Adipocyte (in vitro differentiated cells): Measurements from ENCODE around the gene PRSS1.
"Not testable (repeated sequence)": the region's sequence is repeated elsewhere in the genome, so short reads cannot be mapped to it uniquely, and the experiment has no call there.

ENCODE experiments used
- DNase-seq: peaks from one replicate; pipeline ENCODE4 v3.0.0-alpha.2; 2015; ENCODE audit warnings: low read depth
- H3K27me3 ChIP-seq: replicated peaks from 2 replicates; pipeline ENCODE4 v1.7.0; 2013; ENCODE audit warnings: mild to moderate bottlenecking, low read length, moderate library complexity; ENCODE audit not compliant: control insufficient read depth, insufficient read depth
- H3K36me3 ChIP-seq: 2 replicates; pipeline ENCODE4 v1.7.0; 2013; ENCODE audit warnings: low read length, mild to moderate bottlenecking, moderate library complexity; ENCODE audit not compliant: control insufficient read depth, insufficient read depth, severe bottlenecking
- H3K4me1 ChIP-seq: 2 replicates; pipeline ENCODE4 v1.7.0; 2013; ENCODE audit warnings: mild to moderate bottlenecking, low read length, moderate library complexity; ENCODE audit not compliant: control insufficient read depth, insufficient read depth
- H3K4me3 ChIP-seq: 2 replicates; pipeline ENCODE4 v1.7.0; 2013; ENCODE audit warnings: mild to moderate bottlenecking, low read length, moderate library complexity
- H3K9ac ChIP-seq: 2 replicates; pipeline ENCODE4 v1.7.0; 2013; ENCODE audit warnings: mild to moderate bottlenecking, low read length, moderate library complexity
- H3K9me3 ChIP-seq: 2 replicates; pipeline ENCODE4 v1.7.0; 2013; ENCODE audit warnings: mild to moderate bottlenecking, low read length, moderate library complexity; ENCODE audit not compliant: control insufficient read depth

The PRSS1 gene

DNA sequence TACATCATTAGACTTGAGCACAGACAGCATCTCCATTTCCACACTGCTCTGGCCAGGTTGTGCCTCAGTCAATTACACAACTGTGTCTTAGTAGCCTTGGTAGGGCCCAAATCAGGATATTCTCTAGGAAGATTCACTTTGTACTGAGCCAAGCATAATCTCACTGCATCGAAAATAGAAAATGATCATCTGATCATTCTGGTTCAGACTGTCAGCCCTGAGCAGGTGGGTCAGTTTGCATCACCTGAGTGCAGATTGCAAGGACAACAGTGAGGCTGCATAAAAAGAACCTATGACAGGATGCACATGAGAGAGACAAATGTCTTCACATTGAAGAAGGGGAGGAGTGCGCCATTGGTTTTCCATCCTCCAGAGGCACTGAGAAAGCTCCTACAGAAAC is 862 bp upstream of the PRSS1 start:
- not testable (repeated sequence) for H3K4me1 ChIP-seq, H3K4me3 ChIP-seq, H3K36me3 ChIP-seq, H3K9ac ChIP-seq, H3K9me3 ChIP-seq, DNase-seq
- H3K27me3 ChIP-seq, result peaks cover 23% of the 10 kb centered on the region

DNA sequence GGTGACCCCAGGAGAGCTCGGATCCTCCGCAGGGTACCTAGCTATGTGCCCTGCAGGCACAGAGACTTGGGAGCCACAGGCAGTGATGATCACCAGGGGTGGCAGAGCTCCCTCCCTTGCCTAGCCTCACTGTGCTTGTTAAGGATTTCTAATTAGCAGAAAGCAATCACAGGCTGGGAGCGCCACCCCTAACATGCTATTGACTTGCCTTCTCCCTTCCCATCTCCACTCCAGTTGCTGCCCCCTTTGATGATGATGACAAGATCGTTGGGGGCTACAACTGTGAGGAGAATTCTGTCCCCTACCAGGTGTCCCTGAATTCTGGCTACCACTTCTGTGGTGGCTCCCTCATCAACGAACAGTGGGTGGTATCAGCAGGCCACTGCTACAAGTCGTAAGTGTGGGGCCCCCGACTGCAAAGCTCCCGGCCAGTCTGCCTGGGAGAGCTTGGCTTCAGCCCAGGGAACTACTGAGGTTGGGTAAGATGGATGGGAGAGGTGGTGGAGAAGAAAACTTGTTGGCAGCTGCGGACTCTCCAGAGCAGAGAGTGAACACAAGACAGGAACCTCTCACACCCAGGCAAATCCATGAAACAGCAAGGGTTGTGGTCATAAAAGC is 1.2 kb downstream of the PRSS1 start:
- Histone ChIP-seq H3K27me3 (peaks cover 23% of the 10 kb centered on the region), H3K4me1 (no peaks in the 10 kb centered on the region), H3K4me3 (no peak overlapping the region), H3K9me3 (no peaks in the 10 kb centered on the region), H3K9ac (no peak overlapping the region), H3K36me3 (no peaks in the 10 kb centered on the region)
- DNase-seq, result no peak

- not testable (repeated sequence) for DNase-seq, H3K36me3 ChIP-seq, H3K4me3 ChIP-seq, H3K9ac ChIP-seq, H3K9me3 ChIP-seq, H3K4me1 ChIP-seq
- H3K27me3 ChIP-seq, result peaks cover 17% of the 10 kb centered on the region
Observed at GRCh38 chr7:142751526-142752175, 2.4 kb downstream of the PRSS1 start.

DNA sequence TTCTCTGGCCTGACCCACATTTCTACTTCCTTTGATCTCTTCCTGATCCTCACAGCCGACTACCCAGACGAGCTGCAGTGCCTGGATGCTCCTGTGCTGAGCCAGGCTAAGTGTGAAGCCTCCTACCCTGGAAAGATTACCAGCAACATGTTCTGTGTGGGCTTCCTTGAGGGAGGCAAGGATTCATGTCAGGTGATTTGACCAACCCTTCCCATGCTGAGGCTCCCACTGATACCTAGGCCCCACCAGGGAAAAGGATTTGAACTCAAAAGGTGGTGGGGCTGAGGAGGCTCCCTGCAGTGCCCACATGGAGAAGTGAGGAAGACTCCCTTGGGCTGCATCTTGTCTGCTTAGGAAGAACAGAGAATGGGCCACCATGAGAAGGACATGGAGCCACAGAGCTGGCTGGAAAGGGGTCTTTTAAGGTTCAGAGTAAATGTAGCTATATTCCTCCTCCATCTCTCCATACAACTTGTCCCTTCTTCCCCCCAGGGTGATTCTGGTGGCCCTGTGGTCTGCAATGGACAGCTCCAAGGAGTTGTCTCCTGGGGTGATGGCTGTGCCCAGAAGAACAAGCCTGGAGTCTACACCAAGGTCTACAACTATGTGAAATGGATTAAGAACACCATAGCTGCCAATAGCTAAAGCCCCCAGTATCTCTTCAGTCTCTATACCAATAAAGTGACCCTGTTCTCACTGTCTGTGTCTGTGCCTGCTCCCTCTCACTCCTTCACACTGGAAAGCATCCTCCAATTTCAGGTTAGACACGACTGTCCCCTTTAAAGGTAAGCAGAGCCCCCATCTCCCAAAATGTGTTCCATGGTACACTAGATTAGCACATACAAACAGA is 3.3 kb downstream of the PRSS1 start:
- H3K4me3 ChIP-seq, result no peak overlapping the region
- H3K27me3 ChIP-seq, result peaks cover 14% of the 10 kb centered on the region
- H3K4me1 ChIP-seq, result no peaks in the 10 kb centered on the region
- H3K9me3 ChIP-seq, result no peaks in the 10 kb centered on the region
- no peaks in the 10 kb centered on the region for H3K36me3 ChIP-seq
- no peak overlapping the region for H3K9ac ChIP-seq
- DNase-seq, result no peak

GRCh38 chr7:142753366-142753765 is 4.1 kb downstream of the PRSS1 start:
- H3K9ac ChIP-seq, result no peak overlapping the region
- no peaks in the 10 kb centered on the region for H3K4me1 ChIP-seq
- H3K9me3 ChIP-seq, result no peaks in the 10 kb centered on the region
- H3K4me3 ChIP-seq, result no peak overlapping the region
- H3K27me3 ChIP-seq, result peaks cover 14% of the 10 kb centered on the region
- no peak for DNase-seq
- H3K36me3 ChIP-seq, result no peaks in the 10 kb centered on the region

DNA sequence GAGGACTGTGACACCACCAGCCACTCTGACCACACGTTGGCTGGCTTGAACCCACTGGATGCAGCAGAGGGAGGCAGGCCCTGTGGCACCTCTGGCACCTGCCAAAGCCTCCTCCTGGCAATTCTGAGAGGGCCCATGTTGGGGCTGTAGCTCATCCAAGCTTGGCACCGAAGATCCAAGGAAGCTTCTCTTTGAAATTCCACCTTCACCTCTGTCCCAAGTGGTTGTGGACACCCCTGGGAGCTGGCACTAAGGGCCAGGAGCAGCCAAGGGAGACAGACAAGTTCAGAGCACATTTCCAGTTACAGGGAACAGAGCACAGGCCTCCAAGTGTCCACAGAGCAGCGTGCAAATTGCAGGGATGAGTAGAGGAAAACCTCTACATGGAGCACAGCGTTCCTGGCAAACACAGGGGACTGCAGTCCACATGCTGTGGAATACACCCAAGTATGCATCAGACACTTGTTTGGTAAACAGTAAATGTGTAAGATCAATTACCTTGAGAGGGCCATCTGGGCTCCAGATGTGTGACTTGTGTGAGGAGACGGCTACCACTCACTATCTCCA is 4.7 kb downstream of the PRSS1 start:
- H3K4me1 ChIP-seq, H3K4me3 ChIP-seq, H3K9me3 ChIP-seq, H3K9ac ChIP-seq, H3K36me3 ChIP-seq, DNase-seq: not testable (repeated sequence)
- H3K27me3 ChIP-seq, result peaks cover 14% of the 10 kb centered on the region

DNA sequence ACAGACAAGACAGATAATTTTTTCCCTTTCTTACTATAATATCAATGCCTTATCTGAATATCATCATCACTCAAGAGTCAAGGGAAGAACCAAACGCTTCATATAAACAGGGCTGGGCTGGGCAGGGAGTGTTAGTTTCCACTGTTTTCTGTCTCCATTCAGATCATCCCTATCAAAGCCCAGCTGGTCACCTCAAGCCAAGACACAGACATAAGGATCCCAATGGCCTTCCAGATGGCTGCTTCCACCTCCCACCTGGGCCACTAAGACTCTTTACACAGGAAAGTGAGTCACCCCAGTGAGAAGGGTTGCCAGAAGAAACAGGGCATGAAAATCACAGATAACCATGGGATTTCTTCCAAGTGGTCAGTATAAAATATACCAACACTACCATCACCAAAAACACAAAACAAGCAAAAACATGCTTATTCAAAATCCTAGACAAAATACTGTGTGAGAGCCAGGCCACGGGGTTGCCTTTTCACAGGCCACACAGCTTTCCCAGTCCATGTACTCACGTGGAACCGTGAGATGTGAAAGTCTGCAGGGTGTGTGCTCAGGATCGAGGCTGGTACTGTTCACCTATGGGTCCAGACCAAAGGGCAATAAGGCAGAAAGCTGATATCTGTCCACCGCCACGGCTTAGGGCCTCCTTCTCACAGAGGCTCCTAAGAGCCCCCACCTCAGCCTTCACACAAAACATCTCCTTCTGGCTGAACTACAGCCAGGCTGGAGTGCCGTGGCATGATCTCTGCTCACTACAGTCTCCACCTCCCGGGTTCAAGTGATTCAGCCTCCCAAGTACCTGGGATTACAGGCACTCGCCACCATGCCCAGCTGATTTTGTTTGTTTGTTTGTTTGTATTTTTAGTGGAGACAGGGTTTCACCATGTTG is 5.7 kb downstream of the PRSS1 start:
- no peak overlapping the region for H3K9ac ChIP-seq
- no peak overlapping the region for H3K4me3 ChIP-seq
- no peak for DNase-seq
- no peaks in the 10 kb centered on the region for H3K9me3 ChIP-seq
- H3K36me3 ChIP-seq, result no peaks in the 10 kb centered on the region
- no peaks in the 10 kb centered on the region for H3K4me1 ChIP-seq
- H3K27me3 ChIP-seq, result peaks cover 11% of the 10 kb centered on the region

DNA sequence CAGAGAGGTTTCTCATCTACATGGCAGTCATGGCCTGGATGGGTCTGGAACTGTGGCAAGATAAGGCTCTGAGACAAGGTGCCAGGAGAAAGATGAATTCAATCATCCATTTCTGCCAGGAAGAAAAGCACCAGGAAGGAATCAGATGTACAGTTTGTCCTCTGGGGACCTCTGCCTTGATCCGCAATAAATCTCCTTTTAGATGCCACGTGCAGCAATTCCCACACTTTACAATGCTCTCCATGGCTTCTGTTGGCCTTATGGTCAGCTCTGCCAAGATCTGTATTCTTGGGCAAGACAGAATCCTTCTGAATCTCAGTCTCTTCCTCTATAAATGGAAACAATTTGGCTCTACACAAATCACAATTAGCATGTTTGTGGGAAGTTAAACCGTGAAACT is 9.0 kb downstream of the PRSS1 start:
- H3K4me1 ChIP-seq, H3K4me3 ChIP-seq, H3K9me3 ChIP-seq, H3K36me3 ChIP-seq, H3K9ac ChIP-seq, DNase-seq: not testable (repeated sequence)
- peaks cover 17% of the 10 kb centered on the region for H3K27me3 ChIP-seq

- Histone ChIP-seq H3K36me3 (no peaks in the 10 kb centered on the region), H3K9me3 (no peaks in the 10 kb centered on the region), H3K9ac (no peak overlapping the region), H3K4me3 (no peak overlapping the region), H3K27me3 (peaks cover 25% of the 10 kb centered on the region), H3K4me1 (no peaks in the 10 kb centered on the region)
- no peak for DNase-seq
Observed at GRCh38 chr7:142759433-142759832, 10.2 kb downstream of the PRSS1 start.

- Histone ChIP-seq H3K4me1 (no peaks in the 10 kb centered on the region), H3K9ac (no peak overlapping the region), H3K27me3 (peaks cover 25% of the 10 kb centered on the region), H3K9me3 (no peaks in the 10 kb centered on the region), H3K4me3 (no peak overlapping the region), H3K36me3 (no peaks in the 10 kb centered on the region)
- DNase-seq, result no peak
Observed at GRCh38 chr7:142760071-142760642, 10.9 kb downstream of the PRSS1 start.
